ENCODE data around the gene MRPL44.

MRPL44 gene

DNA sequence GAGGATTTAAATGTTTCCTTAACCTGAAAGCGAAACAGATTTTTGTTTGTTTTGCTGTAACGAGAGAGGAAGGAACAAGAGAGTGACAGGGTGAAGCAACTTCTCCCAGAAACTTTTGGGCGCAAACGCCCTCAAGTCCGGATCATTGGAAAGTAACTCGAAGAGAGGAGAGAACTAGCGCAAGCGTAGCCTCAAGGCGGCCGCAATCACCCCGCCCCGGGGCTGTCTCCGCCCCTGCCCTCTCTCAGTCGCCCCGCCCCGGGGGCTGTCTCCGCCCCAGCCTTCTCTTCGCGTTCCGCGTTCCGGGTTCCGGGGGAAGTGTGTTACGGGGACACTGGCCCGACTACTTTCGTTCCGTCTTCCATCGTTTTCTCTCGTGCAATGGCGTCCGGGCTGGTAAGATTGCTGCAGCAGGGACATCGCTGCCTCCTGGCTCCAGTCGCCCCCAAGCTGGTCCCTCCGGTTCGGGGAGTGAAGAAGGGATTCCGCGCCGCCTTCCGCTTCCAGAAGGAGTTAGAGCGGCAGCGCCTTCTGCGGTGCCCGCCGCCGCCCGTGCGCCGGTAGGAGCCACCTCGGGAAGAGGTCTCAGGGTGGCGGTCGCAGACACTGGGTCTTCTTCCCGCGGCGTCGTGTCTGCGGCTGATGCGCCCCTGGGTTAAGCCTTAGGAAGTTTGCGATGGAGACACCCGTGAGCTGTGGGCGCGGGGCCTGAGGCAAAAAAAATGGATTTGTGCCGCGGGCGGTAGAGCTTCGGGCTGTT, at the start of gene MRPL44:
TSS of gene MRPL44 (plus strand) at position 372 of the 760 bp plus-strand sequence. CDS start at position 382, 10 bp downstream.
- DNase-seq (ENCODE audit: low read depth), result peak; percentile 98

DNA sequence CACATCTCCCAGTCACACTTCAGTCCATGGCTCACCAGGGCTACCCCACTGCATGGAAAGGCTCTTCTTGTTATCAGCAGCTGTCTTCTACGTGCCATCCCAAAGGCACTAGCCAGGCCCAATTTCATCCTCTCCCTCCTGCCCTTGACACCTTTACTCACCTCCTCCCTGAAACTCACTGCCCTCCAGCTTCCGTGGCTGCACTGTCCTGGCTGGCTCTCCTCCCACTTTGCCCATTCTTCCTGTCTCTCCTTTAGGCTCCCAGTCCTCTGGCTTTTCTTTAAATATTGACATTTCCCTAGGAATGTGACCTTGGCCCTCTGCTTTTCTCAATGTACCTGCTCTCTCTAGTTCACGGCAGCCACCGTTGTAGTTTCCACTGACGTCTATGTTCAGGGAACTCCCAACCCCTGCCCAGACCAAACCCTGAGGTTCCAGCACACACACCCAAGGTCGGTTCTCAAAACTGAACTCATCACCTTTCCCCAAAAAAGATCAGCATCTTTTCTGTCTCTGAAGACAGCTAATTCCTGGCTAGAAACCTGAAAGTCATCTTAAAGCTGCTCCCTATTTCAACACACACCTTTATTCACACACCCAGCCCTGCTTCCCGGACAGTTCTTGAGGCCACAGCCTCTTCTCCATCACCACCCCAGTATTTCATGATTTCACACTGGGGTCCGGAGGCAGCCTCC, 48.8 kb upstream of the MRPL44 start:
- DNase-seq (ENCODE audit: low read depth), result no peak

DNA sequence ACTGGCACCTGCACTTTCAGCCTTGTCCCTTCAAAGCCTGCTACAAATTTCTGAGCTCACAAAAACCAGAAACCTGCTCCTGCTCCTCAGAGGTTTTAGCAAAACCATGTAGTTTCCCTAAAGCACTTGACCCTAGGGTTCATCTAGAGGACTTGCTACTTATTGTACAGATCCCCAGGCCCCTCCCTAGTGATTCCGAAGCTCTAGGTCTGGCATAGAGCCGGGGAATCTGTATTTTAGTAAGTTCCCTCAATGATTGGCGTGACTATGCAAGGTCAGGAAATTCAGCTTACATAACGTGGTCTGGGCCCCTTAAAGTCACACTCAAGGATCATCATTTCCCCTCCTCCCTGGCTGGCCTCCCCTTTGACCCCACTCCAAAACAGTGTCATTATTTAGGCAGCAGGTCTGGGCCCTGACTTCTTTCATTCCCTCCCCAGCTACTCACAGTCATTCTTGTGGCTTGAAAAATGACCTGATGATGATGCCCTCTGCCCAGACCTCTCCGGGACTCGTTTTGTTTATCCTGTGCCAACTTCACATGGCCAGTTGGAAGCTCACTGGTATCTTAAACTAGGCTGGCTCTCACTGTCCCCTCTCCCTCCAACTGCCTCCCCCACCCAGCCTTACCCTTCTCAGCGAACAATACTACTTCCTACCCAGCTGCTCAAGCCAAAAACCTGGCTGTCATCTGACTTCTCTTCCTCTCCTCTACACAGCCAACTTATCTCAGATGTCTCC, 48.1 kb upstream of the MRPL44 start:
- no peak for DNase-seq (ENCODE audit: low read depth)

DNA sequence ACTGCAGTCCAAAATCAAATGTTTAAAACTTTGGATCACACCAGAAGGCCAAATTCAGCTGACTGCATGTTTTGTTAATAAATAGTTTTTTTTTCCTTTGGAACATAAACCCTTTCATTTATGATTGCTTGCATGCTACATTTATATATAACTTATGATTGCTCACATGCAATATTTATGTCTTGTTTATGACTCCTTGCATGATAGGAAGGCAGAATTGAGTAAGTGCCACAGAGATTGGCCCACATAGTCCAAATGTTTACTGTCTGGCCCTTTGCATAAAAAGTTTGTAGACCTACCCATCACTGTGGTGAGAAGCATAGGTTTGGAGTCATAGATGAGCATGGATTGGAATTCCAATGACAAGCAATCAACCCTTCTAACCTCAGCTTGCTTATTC, 42.9 kb upstream of the MRPL44 start:
- DNase-seq (ENCODE audit: low read depth), result no peak

- no peak for DNase-seq (ENCODE audit: low read depth)
Measured at GRCh38 chr2:223915071-223915470, 42.2 kb upstream of the MRPL44 start.

- DNase-seq (ENCODE audit: low read depth), result no peak
Measured at GRCh38 chr2:223916181-223916920, 40.9 kb upstream of the MRPL44 start.

DNA sequence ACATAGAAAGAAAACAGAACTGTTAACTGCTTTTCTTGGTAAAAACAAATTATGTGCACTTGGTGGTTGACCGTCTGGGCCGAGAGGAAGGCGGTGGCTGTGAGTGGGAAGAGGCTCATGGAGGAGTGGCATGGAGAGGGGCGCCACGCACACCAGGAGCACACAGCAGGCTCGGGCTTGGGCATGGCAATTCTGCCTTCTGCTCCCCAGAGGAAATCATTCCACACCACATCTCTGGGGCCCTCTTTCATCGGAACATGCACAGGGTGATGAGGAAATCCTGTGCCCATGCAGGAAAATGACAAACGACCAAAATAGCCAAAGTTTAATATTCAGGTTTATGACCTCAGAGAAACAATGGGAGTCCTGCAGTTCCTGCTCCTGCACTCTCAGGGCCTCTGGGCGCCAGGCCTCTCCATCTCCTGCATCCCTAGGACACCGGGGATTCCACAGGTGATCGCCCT, 38.6 kb upstream of the MRPL44 start:
- no peak for DNase-seq (ENCODE audit: low read depth)

DNA sequence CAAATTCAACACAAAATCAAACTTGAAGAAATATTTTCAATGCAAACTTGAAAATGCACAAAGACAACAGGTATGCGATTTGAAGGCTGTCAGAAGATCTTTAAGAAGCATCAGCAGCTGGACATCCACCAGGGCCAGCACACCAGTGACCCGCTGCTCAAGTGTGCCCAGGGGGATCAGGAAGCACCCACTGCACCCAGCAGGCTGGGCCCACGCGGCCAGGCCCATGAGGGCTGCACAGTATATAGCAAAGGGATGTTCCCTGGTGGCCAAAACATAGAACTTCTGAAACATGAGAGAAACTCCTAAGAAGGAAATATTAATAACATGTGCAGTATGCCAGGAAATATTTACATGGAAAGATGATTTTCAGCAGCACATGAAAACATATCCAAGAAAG, 37.2 kb upstream of the MRPL44 start:
- DNase-seq (ENCODE audit: low read depth), result no peak

DNA sequence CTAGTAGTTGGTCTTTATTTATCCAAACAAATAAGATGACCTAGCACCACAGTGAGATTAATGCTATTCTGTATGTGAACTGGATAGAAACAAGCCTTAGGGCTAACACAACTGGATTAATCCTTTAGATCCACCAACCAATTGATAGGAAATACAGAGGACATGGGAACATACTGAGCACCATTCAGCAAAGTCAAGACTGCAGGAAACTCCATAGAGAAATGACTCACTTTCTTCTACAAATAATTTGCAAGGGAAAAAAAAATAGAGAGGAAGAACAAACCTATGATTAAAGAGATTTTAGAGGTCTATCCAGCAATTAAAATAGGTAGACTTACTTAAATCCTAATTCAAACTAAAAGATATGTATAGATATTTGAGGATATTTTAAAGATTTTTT, 36.1 kb upstream of the MRPL44 start:
- no peak for DNase-seq (ENCODE audit: low read depth)

- no peak for DNase-seq (ENCODE audit: low read depth)
Measured at GRCh38 chr2:223922308-223922707, 35.0 kb upstream of the MRPL44 start.

- no peak for DNase-seq (ENCODE audit: low read depth)
Measured at GRCh38 chr2:223923976-223924375, 33.3 kb upstream of the MRPL44 start.

DNA sequence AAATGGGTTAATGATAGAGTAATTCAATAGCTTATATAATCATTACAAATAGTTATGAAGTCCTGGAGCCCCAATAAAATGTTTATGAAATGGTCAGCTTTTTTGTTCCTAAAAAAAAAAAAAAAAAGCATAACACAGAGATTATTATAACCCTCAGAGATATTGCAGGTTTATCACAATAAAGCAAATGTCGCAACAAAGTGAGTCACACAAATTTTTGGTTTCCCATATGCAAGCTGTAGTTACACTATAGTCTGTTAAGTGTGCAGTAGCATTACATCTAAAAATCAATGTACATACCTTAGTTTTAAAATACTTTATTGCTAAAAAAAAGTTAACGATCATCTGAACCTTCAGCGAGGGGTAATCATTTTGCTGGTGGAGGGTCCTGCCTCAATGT, 32.2 kb upstream of the MRPL44 start:
- no peak for DNase-seq (ENCODE audit: low read depth)

GRCh38 chr2:223928113-223929006, 28.9 kb upstream of the MRPL44 start:
- no peak for DNase-seq (ENCODE audit: low read depth)

GRCh38 chr2:223929571-223930102, 27.6 kb upstream of the MRPL44 start:
- DNase-seq (ENCODE audit: low read depth), result no peak

DNA sequence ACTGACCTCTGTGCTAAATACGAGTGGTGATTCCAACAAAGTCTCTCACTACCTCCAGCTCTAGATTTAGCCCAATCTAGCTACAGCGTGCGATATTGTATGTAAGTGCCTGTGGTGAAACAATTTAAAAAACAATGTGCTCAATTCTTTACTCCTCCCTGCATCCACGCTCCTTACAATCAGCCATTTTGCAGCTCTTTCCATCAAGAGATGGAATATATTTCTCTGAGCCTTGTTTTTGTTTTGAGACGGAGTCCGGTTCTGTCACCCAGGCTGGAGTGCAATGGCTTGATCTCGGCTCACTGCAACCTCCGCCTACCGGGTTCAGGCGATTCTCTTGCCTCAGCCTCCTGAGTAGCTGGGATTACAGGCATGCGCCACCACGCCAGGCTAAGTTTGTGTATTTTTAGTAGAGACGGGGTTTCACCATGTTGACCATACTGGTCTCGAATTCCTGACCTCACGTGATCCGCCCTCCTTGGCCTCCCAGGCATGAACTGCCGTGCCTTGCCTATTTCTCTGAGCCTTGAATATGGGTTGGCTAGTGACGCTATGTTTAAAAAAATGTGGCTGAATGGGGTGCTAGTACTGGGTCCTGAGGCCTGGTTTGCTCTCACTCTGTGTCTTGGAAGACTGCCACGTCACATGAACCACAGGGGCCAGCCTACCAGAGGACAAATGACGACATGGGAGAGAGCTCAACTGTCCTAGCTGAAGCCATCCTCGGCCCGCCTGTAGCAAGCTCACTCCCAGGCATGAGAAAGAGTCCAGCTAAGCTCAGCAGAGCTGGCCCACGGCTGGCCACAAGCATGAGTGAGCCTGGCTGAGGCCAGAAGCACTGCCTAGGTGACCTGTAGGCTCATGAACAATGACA, 26.9 kb upstream of the MRPL44 start:
- no peak for DNase-seq (ENCODE audit: low read depth)

GRCh38 chr2:223932816-223933800, 24.2 kb upstream of the MRPL44 start:
- DNase-seq (ENCODE audit: low read depth), result no peak

GRCh38 chr2:223934870-223935269, 22.4 kb upstream of the MRPL44 start:
- no peak for DNase-seq (ENCODE audit: low read depth)

DNA sequence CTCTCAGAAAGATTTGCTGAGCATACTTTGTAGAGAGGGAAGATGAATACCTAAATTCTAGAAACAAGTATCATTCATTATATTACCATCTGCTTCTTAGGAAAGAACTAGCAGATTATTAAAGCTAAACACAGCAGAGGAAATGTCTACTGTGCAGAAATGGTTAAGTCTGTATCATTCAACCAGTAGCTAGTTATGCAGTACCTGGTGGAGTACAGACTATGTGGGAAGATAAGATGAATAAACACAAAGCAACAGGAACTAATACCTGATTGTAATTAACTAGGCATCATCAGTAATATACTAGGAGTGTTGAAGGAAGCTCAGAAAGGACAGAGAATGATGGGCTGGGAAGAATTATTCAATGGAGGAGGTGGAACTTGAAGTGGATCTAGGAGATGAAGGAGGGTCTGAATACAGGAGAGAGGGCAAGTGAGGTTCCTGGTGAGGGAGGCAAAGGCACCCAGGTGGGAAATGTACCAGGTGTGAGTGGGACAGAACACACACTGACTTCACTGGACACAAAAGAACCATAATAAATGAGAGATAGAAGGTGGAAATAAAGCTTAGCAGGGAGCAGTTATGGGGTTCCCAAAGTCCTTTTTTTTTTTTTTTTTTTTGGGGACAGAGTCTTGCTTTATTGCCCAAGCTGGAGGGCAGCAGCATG, 21.7 kb upstream of the MRPL44 start:
- DNase-seq (ENCODE audit: low read depth), result no peak
